ENCODE measurements around the gene TINAGL1. TPM values are rescaled to one million over a fixed set of nuclear protein-coding genes. Genes with fewer than 3 reads are reported as not detected.

The TINAGL1 gene
- total and polyA plus RNA-seq, 9 donors, result 19.3 to 31.8 (median 25.0) TPM

GRCh38 chr1:31548907-31549808, 27.2 kb upstream of the TINAGL1 start:
- Histone ChIP-seq H3K27me3 (ENCODE audit: control insufficient read depth, insufficient read depth, low read length) (peaks cover 6% of the 10 kb centered on the region), H3K9me3 (replicated peaks; ENCODE audit: control insufficient read depth, low read depth, low read length) (no peaks in the 10 kb centered on the region), H3K4me3 (ENCODE audit: low read length) (no peak overlapping the region), H3K27ac (ENCODE audit: low read length) (peak overlapping the region; percentile 35), H3K36me3 (ENCODE audit: control insufficient read depth, insufficient read depth, low read length) (no peaks in the 10 kb centered on the region), H3K4me1 (ENCODE audit: control insufficient read depth, insufficient read depth, low read length) (peaks cover 15% of the 10 kb centered on the region)
- peak; percentile 88 for DNase-seq
- 1% methylated on average over 15 of the region's 24 CpGs for WGBS (ENCODE audit: insufficient coverage)

DNA sequence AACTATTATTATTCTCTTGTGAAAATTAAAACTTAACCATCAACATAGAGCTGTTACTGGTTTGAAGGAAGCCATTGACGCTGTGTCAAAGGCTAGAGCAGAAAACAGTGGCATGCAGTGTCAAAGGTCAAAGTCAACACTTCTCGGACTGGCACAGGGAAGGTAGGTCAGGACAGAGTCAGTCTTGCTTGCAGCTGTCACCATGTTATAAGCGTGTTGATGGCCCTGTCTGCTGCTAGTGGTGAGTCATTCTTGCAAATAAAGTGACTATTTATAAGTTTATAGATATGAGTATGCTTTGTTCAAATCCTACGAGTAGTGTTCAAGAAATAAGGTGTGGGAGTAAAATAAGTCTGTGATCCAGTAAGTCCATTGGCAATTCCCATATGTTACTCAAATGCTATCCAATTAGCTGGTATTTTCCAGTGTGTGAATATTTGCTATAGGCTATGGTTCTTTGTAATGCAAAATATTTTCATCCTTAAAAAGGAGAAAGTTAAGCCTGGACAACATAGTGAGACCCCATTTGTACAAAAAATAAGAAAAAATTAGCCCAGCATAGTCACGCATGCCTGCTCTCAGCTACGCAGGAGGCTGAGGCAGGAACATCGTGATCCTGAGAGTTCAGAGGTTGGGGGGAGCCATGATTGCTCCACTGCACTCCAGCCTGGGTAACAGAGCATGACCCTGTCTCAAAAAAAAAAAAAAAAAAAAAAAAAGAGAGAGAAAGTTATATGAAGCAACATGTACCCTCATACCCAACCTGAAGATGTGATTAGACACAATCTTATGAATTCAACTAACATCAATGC, 26.3 kb upstream of the TINAGL1 start:
- WGBS (ENCODE audit: insufficient coverage), result 31% methylated on average over 2 of the region's 7 CpGs
- Histone ChIP-seq H3K27ac (ENCODE audit: low read length) (peak overlapping the region; percentile 35), H3K4me1 (ENCODE audit: control insufficient read depth, insufficient read depth, low read length) (peaks cover 15% of the 10 kb centered on the region), H3K36me3 (ENCODE audit: control insufficient read depth, insufficient read depth, low read length) (no peaks in the 10 kb centered on the region), H3K9me3 (replicated peaks; ENCODE audit: control insufficient read depth, low read depth, low read length) (no peaks in the 10 kb centered on the region), H3K27me3 (ENCODE audit: control insufficient read depth, insufficient read depth, low read length) (peaks cover 6% of the 10 kb centered on the region), H3K4me3 (ENCODE audit: low read length) (no peak overlapping the region)
- DNase-seq, result peak; percentile 31

DNA sequence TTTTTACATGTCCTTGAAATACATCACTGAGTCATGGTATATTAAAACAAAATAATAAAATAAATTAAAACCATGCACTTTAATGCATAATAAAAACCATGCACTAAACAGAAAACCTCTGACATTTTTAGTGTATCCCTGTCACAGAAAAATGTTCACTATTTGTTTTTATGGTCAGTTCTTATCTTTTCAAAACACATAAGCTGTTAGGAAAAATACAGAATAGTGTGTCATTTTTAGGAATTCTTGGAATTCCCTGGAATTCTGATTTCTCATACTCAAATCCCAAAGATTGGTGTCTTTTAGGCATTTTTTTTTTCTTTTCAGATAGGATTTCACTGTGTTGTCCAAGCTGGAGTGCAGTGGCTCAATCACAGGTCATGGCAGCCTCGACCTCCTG, 25.1 kb upstream of the TINAGL1 start:
- DNase-seq, result no peak
- 67% methylated on average over 1 of the region's 1 CpG for WGBS (ENCODE audit: insufficient coverage)
- H3K36me3 ChIP-seq (ENCODE audit: control insufficient read depth, insufficient read depth, low read length), result no peaks in the 10 kb centered on the region
- no peaks in the 10 kb centered on the region for H3K9me3 ChIP-seq (replicated peaks; ENCODE audit: control insufficient read depth, low read depth, low read length)
- peaks cover 15% of the 10 kb centered on the region for H3K4me1 ChIP-seq (ENCODE audit: control insufficient read depth, insufficient read depth, low read length)
- no peak overlapping the region for H3K4me3 ChIP-seq (ENCODE audit: low read length)
- H3K27me3 ChIP-seq (ENCODE audit: control insufficient read depth, insufficient read depth, low read length), result peaks cover 6% of the 10 kb centered on the region
- H3K27ac ChIP-seq (ENCODE audit: low read length), result no peak overlapping the region

- Histone ChIP-seq H3K27ac (ENCODE audit: low read length) (no peak overlapping the region), H3K36me3 (ENCODE audit: control insufficient read depth, insufficient read depth, low read length) (no peaks in the 10 kb centered on the region), H3K4me3 (ENCODE audit: low read length) (no peak overlapping the region), H3K9me3 (replicated peaks; ENCODE audit: control insufficient read depth, low read depth, low read length) (no peaks in the 10 kb centered on the region), H3K27me3 (ENCODE audit: control insufficient read depth, insufficient read depth, low read length) (peaks cover 6% of the 10 kb centered on the region), H3K4me1 (ENCODE audit: control insufficient read depth, insufficient read depth, low read length) (peaks cover 15% of the 10 kb centered on the region)
- DNase-seq, result no peak
- WGBS (ENCODE audit: insufficient coverage), result 90% methylated on average over 4 of the region's 7 CpGs
These were observed 23.8 kb upstream of the TINAGL1 start for GRCh38 chr1:31552489-31552888.

DNA sequence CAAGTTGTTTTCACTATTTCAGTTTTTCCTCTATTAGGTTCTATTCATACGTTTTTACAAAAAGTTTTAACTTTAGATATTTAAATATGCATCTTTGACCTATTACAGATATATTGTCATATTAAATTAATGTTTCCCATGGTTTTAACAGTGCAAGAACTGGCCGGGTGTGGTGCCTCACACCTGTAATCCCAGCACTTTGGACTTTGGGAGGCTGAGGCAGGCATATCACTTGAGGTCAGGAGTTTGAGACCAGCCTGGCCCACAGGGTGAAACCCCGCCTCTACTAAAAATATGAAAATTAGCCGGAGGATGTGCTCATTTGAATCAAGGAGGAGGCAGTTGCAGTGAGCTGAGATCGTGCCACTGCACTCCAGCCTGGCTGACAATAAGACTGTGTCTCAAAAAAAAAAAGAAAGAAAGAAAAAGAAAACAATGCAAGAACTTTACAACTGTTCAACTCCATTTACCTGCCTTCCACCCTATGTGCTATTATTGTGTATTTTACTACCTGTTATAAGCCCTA, 19.8 kb upstream of the TINAGL1 start:
- no peaks in the 10 kb centered on the region for H3K9me3 ChIP-seq (replicated peaks; ENCODE audit: control insufficient read depth, low read depth, low read length)

DNA sequence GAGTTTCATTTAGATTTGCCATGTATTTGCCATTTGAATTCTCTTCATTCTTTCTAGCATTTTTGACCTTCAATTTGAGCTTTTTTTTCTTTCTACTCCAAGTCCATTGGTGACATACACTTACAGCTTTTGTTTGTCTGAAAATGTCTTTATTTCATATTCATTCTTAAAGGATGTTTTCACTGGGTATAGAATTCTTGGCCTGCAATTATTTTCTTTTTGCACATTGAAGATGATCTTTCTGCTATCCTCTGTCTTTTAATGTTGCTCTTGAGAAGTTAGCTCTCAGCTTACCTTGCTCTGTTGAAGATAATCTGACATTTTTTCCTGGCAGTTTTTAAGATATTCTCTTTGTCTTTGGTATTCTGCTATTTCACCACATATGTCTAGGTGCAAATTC, 16.6 kb upstream of the TINAGL1 start:
- Histone ChIP-seq H3K27ac (ENCODE audit: low read length) (no peak overlapping the region), H3K4me1 (ENCODE audit: control insufficient read depth, insufficient read depth, low read length) (peaks cover 6% of the 10 kb centered on the region), H3K36me3 (ENCODE audit: control insufficient read depth, insufficient read depth, low read length) (no peaks in the 10 kb centered on the region), H3K4me3 (ENCODE audit: low read length) (no peak overlapping the region), H3K27me3 (ENCODE audit: control insufficient read depth, insufficient read depth, low read length) (peaks cover 2% of the 10 kb centered on the region), H3K9me3 (replicated peaks; ENCODE audit: control insufficient read depth, low read depth, low read length) (no peaks in the 10 kb centered on the region)
- no peak for DNase-seq

More for the DNA sequence above, 19.8 kb upstream of the TINAGL1 start:
- Histone ChIP-seq H3K36me3 (ENCODE audit: control insufficient read depth, insufficient read depth, low read length) (no peaks in the 10 kb centered on the region), H3K27me3 (ENCODE audit: control insufficient read depth, insufficient read depth, low read length) (peaks cover 3% of the 10 kb centered on the region), H3K27ac (ENCODE audit: low read length) (no peak overlapping the region), H3K4me3 (ENCODE audit: low read length) (no peak overlapping the region), H3K4me1 (ENCODE audit: control insufficient read depth, insufficient read depth, low read length) (no peaks in the 10 kb centered on the region)
- WGBS (ENCODE audit: insufficient coverage), result no CpG with 5 or more reads among the region's 5 CpGs
- no peak for DNase-seq

- Histone ChIP-seq H3K27ac (ENCODE audit: low read length) (no peak overlapping the region), H3K27me3 (ENCODE audit: control insufficient read depth, insufficient read depth, low read length) (peaks cover 2% of the 10 kb centered on the region), H3K4me1 (ENCODE audit: control insufficient read depth, insufficient read depth, low read length) (peaks cover 7% of the 10 kb centered on the region), H3K4me3 (ENCODE audit: low read length) (no peak overlapping the region), H3K36me3 (ENCODE audit: control insufficient read depth, insufficient read depth, low read length) (no peaks in the 10 kb centered on the region), H3K9me3 (replicated peaks; ENCODE audit: control insufficient read depth, low read depth, low read length) (no peaks in the 10 kb centered on the region)
- WGBS (ENCODE audit: insufficient coverage), result no CpG with 5 or more reads among the region's 4 CpGs
- DNase-seq, result no peak
These were observed 15.9 kb upstream of the TINAGL1 start for GRCh38 chr1:31560394-31560793.

DNA sequence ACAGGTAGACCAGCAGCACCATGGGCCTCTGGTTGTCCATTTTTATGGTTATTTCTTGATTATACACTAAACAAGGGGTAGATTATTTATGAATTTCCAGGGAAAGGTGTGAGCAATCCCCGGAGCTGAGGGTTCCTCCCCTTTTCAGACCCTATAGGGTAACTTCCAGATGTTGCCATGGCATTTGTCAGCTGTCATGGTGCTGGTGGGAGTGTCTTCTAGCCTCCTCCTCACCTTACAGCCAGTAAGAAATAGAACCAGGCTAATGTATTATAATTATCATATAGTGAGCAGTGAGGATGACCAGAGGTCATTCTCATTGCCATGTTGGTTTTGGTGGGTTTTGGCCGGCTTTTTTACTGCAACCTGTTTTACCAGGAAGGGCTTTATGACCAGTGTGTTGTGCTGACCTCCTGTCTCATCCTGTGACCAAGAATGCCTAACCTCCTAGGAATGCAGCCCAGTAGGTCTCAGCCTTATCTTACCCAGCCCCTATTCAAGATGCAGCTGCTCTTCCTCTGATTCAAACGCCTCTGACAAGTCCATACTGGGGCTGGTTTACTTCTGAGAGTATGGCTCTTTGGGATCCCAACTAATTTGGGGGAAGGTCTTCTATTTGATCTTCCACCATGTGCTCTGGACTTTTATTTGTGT, 13.5 kb upstream of the TINAGL1 start:
- no CpG with 5 or more reads among the region's 3 CpGs for WGBS (ENCODE audit: insufficient coverage)
- Histone ChIP-seq H3K27me3 (ENCODE audit: control insufficient read depth, insufficient read depth, low read length) (peaks cover 2% of the 10 kb centered on the region), H3K36me3 (ENCODE audit: control insufficient read depth, insufficient read depth, low read length) (no peaks in the 10 kb centered on the region), H3K4me1 (ENCODE audit: control insufficient read depth, insufficient read depth, low read length) (peaks cover 7% of the 10 kb centered on the region), H3K9me3 (replicated peaks; ENCODE audit: control insufficient read depth, low read depth, low read length) (no peaks in the 10 kb centered on the region), H3K4me3 (ENCODE audit: low read length) (no peak overlapping the region), H3K27ac (ENCODE audit: low read length) (no peak overlapping the region)
- DNase-seq, result no peak

DNA sequence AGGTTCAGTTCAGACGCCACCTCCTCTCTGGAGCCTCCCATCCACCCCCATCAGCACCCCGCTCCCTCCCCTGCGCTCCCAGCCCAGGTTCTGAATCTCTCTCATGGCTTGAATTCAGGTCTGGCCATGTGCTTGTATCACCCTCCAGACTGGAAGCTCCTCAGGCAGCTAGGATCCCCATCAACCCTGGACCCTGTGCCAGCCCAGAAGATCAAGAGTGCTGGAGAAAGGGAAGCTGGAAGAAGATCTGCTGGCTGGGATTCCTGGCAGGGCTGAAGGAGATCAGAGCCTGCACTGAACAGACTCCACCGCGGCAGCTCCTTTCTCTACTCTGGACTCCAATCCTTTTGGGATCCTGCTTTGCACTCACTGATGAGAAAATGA, 11.7 kb upstream of the TINAGL1 start:
- Histone ChIP-seq H3K27me3 (ENCODE audit: control insufficient read depth, insufficient read depth, low read length) (peaks cover 11% of the 10 kb centered on the region), H3K9me3 (replicated peaks; ENCODE audit: control insufficient read depth, low read depth, low read length) (no peaks in the 10 kb centered on the region), H3K4me1 (ENCODE audit: control insufficient read depth, insufficient read depth, low read length) (peaks cover 7% of the 10 kb centered on the region), H3K36me3 (ENCODE audit: control insufficient read depth, insufficient read depth, low read length) (no peaks in the 10 kb centered on the region), H3K27ac (ENCODE audit: low read length) (no peak overlapping the region), H3K4me3 (ENCODE audit: low read length) (no peak overlapping the region)
- DNase-seq, result peak; percentile 48
- WGBS (ENCODE audit: insufficient coverage), result 53% methylated on average over 2 of the region's 5 CpGs
